ENCODE results near the gene NEMP1. TPM values are rescaled to one million over a fixed set of nuclear protein-coding genes. Genes with fewer than 3 reads are reported as not detected.
"Not testable (repeated sequence)": the region's sequence is repeated elsewhere in the genome, so short reads cannot be mapped to it uniquely, and the experiment has no call there.

NEMP1 gene
- total RNA-seq, 1 donor, result 25.0 TPM

DNA sequence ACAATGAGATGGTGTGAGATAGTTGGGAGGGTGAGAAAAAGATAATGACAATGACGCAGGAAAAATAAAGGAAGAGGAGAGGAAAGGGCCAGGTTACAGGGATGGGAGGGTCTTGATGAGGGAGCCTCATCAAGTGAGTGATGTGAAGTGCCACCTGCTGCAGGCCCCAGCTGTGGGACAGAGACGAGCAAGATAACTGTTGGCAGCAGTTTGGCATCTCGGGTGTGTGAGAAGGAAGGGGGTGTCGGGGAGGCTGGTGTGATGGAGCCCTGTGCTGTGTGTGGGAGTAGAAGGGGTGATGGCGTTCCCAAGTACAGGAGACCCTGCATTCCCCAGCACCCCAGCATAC is 50.8 kb downstream of the NEMP1 start:
- H3K4me3 ChIP-seq (ENCODE audit: low read depth, low read length), result no peak overlapping the region
- no peak for DNase-seq (ENCODE audit: low read depth)
- TF ChIP-seq, protein P1, sequence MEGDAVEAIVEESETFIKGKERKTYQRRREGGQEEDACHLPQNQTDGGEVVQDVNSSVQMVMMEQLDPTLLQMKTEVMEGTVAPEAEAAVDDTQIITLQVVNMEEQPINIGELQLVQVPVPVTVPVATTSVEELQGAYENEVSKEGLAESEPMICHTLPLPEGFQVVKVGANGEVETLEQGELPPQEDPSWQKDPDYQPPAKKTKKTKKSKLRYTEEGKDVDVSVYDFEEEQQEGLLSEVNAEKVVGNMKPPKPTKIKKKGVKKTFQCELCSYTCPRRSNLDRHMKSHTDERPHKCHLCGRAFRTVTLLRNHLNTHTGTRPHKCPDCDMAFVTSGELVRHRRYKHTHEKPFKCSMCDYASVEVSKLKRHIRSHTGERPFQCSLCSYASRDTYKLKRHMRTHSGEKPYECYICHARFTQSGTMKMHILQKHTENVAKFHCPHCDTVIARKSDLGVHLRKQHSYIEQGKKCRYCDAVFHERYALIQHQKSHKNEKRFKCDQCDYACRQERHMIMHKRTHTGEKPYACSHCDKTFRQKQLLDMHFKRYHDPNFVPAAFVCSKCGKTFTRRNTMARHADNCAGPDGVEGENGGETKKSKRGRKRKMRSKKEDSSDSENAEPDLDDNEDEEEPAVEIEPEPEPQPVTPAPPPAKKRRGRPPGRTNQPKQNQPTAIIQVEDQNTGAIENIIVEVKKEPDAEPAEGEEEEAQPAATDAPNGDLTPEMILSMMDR (IDR thresholded peaks at IDR 0.05; ENCODE audit: insufficient read depth, low read length), result no peak

DNA sequence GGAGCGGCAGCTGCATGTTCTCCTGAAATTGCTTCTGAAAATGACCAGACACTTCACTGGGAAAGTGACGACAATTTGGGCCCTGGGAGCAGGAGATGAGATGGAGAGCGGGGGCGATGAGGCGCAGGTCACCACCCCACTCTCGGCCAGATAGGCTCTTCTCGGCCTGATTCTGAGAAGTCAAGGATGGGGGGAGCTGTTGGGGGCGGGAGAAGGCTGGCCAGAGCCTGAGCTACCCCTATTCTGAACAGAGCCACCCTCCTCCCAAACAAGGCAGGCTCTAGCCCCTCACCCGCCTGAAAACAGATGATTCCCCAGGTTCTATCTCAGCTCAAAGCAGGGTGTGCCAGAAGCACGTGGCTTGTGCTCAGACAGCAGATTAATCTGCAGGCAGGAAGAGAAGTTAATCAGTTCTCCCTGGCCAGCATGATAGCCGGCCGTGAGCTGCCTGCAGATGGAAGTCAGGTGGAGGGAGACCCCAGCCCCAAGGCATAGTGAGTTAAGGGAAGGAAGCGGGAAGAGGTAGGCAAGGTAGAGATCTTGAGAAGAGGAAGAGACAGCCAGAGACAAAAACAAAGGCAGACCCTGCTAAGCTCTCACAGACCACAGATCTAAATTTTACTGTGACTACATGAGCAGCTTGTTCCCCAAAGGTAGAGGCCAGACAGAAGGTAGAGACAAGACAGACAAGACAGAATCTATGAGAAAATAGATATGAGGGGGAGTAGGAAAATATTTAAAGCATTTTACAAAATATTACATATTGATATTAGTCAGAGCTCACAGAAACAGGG is 51.4 kb downstream of the NEMP1 start:
- TF ChIP-seq, protein P1 (IDR thresholded peaks at IDR 0.05; ENCODE audit: insufficient read depth, low read length), result no peak
- DNase-seq (ENCODE audit: low read depth), result no peak
- H3K4me3 ChIP-seq (ENCODE audit: low read depth, low read length), result no peak overlapping the region

DNA sequence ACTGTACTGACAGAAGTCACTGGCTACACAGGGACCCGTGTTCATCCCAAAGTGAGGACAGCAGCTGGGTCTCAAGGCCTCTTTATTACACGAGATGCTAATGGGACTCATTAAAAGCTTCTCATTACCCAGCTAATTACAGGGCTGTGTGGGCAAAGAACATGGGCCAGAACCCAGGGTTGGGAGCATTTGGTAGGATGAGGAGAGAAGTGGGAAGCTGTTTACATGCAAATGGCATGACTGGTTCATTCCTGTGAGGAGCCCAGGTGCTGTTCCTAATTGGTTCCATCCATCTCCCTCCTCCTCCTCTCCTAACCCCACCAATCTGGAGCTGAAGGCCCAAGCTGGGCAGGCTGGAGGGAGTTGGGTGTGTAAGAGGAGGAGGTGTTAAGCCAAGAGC is 53.4 kb downstream of the NEMP1 start:
- no peak for DNase-seq (ENCODE audit: low read depth)
- H3K4me3 ChIP-seq (ENCODE audit: low read depth, low read length), result no peak overlapping the region
- TF ChIP-seq, protein P1 (IDR thresholded peaks at IDR 0.05; ENCODE audit: insufficient read depth, low read length), result no peak

DNA sequence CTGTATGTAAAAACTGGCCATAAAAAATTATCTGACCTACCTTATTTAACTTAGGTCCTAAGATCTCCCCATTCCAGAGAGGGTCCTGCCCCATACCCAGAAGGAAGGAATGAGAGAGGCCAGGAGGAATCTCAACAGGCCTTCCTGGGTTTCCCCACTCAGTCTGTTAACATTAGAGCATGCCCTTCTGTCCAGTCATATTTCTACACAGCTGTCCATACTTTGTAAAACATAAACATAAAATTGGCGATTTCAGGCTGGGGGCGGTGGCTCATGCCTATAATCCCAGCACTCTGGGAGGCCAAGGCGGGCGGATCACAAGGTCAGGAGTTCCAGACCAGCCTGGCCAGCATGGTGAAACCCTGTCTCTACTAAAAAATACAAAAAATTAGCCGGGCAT is 56.3 kb downstream of the NEMP1 start:
- DNase-seq (ENCODE audit: low read depth); H3K4me3 ChIP-seq (ENCODE audit: low read depth, low read length): not testable (repeated sequence)

DNA sequence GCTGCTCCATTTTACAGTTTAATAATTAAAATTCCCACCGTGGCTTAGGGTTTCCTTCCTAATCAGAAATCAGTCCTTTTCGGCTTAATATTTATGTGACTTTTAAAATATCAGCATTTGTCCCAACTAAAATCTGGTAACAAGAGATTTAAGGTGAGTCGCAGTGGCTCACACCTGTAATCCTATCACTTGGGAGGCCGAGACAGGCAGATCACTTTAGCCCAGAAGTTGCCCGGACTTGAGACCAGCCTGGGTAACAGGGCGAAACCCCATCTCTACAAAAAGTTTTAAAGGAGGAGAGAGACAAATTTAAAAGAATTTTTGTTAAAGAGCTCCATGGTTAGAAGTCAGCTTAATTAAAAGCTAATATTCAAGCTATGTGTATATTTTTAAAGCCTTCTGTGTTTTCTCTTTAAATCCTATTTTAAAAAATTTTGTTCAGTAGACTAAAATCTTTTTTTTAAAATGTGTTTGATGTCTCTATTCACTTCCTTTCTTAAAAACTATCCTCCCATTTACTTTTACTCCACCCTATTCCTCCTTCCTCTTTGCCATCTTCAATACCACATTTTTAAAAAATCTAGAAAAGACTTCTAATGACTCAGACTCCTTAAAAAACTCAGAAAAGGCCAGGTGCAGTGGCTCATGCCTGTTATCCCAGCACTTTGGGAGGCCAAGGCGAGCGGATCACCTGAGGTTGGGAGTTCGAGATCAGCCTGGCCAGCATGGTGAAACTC is 58.4 kb downstream of the NEMP1 start:
- H3K4me3 ChIP-seq (ENCODE audit: low read depth, low read length), result no peak overlapping the region
- TF ChIP-seq, protein P1 (IDR thresholded peaks at IDR 0.05; ENCODE audit: insufficient read depth, low read length), result no peak
- no peak for DNase-seq (ENCODE audit: low read depth)

DNA sequence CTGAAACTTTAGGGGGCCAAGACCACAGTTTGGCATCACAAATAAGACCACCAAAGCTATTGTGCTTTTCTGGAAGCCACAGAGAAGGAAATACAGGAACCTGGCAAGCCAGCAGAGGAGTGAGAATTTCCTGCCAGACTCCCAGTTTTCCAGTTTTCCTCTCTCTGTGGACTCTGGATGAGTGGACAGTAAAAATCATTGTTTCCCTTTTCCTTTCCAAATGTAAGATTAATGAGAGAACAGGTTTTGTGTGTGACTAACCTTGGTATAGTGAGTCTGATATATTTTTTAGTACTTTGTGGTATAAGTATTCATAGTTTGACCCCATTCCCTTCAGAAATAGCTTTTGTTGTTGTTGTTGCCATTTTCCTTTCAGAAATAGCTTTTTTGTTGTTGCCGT is 59.7 kb downstream of the NEMP1 start:
- TF ChIP-seq, protein P1 (IDR thresholded peaks at IDR 0.05; ENCODE audit: insufficient read depth, low read length), result no peak
- H3K4me3 ChIP-seq (ENCODE audit: low read depth, low read length), result no peak overlapping the region
- DNase-seq (ENCODE audit: low read depth), result no peak

DNA sequence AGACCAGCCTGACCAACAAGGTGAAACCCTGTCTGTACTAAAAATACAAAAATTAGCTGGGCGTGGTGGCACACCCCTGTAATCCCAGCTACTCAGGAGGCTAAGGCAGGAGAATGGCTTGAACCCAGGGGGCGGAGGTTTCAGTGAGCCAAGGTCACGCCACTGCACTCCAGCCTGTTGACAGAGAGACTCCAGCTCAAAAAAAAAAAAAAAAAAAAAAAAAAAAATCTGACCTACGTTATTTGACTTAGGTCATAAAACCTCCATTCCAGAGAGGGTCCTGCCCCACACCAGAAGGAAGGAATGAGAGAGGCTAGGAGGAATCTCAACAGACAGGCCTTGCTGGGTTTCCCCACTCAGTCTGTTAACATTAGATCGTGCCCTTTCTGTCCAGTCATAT is 60.2 kb downstream of the NEMP1 start:
- not testable (repeated sequence) for H3K4me3 ChIP-seq (ENCODE audit: low read depth, low read length); DNase-seq (ENCODE audit: low read depth)

DNA sequence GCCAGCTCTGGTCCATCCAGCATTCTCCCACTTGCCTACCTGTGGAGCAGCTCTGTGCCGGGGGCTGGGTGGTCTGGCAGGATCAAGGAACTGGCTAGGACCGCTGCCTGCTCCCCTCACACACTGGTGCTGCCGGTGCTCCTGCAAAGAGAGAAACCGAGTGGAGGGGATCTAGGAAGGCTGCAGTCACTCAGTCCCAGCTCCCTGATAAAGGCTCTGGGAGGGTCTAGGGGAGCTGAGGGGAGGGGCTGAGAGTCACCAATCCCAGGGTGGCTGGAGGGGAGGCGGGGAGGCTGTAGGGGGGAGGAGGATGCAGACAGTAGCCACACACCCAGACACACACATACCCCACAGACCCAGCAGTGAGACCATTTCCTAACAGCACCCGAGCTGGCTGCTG is 62.2 kb downstream of the NEMP1 start, which contains the start of gene TAC3:
TAC3 (minus strand) TSS at position 182 of the 400 bp plus-strand sequence. CDS start 732 bp downstream, outside the sequence.
- no peak within 1 kb of the TSS for H3K4me3 ChIP-seq (ENCODE audit: low read depth, low read length)
- TF ChIP-seq, protein P1 (IDR thresholded peaks at IDR 0.05; ENCODE audit: insufficient read depth, low read length), result no peak
- DNase-seq (ENCODE audit: low read depth), result no peak

All from fibroblast of the aortic adventitia (primary cell).